EH (cell line): Measurements from ENCODE around the gene CATSPER3.

Source experiments
- DNase-seq: peaks from one replicate; pipeline ENCODE4 v3.0.0-alpha.2; 2015; ENCODE audit warnings: low read depth

CATSPER3 gene

DNA sequence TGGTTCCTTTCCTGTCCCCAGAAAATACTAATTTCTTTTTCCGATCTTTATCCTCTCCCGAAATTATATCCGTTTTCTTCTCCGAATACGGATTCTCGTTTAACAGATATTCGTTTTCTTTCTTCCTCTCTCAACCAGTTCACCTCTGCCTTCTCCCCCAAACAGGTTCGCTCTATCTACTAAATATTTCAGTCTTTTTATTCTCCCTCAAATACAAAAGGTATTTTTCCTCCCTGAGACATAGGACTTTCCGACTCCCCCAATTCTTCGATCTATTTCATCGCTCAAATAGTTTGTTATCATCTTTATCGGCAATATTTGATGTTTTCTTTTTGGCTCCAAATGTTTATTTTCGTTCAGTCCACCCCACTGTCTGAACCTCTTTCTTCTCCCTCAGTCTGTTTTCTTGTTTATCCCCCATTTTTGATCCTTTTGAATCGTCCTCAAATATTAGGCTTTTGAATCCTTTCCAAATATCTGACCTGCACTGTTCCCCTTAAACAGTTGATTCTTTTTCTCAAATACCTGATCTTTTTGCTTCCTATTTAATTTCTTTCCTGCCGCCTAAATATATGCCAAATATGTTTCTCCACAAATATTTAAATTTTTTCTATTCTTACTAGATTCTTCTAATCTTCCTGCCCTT lies 61.9 kb downstream of the CATSPER3 start:
- no peak for DNase-seq

DNA sequence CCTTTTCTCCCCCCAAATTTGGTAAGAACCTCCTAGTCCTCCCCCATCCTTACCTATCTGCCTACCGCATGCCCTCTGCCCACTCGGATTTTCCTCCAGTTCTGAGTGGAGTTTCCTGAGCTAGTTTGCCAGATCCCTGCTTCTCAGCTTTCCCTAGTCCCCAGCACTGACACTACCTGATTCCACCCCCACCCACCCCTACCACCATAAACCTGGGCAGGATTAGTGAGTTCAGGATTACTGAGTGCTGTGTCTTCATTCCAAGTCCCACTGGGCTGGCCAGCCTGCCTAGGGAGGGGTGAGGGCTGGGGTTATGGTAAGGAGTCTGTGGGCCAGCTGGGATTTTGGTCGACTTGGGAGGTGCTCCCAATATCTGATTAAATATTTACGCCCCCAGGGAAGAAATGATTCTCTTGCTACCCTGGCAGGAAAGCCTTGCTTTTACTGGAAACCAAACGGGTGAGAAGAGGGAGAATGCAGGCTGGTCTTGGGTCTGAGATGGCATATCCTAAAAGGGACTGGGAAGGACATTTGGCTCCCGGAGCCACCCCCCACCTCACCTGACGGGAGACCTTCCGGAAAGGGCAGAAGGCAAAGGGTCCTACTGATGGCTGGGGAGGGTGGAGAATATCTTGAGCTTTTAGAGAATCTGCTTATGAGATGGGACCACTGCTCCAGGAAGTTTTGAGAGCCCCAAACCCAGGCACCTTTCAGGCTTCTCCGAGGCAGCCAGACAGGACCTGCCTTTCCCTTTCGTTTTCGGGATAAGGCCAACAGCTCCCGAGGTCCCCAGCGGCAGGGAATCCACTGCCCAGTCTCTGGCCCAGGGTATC lies 62.6 kb downstream of the CATSPER3 start:
- peak; percentile 28 for DNase-seq

DNA sequence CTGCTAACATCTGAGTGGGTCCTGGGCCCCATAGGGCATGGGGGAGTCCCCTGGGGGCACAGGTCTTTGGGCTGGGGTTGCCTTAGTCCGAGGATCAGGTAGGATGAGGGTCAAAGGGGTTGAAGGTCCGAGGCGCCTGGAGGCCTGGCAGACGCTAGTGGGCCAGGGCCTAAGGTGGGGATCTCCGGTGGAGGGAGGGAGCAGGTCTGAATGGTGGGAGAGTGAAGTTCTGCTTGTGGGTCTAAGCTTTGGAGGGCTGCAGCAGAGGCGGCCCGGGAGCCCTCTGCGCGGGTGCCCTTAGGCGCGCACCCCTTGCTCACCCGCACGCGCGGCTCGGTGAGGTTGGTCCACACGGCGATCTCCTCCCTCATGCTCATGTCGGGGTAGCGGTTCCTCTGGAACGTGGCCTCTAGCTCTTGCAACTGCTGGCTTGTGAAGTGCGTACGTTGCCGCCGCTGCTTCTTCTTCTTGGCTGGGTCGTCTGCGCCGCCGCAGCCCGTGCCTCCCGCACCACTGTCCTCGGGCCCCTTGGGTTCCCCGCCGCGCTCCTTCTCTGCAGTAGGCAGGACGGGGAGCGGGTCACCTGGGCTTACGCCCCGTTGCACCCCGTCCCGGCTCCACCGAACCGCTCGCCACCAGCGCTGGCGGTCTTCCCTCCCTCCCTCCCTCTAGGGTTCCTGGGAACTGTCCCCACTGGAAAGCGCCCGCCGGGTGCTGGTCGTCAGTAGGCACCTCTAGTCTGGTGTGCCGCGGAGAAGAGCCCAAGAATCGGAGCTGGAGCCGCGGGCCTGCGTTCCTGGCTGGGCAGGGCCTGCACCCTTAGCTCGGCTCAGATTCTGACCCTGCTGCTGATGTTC lies 63.5 kb downstream of the CATSPER3 start:
- no peak for DNase-seq

DNA sequence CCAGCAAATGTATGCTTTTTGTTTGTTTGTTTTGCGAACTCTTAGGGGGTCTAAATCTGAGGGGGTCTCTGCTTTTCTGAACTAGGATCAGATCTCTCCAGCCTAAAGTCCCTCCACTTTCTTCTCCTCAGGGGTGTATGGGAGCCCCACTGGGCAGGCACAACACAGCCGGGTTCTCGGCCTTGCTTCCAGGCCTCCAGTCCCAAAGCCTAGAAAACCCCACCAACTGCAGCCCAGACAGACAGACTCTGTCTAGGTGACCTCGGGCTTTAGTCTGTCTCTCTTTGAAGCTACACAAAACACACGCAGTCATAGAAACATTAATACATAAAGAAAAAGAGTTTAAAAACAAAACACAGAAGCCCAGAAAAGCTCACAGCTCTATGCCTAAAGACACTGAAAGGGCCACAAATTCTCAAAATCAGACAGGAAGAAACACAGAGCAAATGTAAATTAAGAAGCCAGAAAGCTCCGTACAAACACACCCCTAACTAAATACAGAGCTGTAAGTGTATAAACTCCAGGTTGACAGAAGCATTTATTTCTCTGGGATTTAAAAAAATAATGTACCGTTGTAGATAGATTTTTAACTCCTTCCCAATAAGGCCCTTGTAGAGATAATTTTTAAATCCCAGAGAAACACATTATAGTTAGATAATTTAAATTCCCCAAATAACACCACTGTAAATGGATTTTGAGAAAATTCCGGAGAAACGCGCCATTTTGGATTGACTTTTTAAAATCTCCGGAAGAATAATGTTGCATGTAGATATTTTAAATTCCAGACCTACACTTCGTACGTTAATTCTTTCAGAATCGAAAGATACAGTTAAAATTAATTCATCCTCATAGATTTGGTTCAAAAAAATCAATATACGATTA lies 64.3 kb downstream of the CATSPER3 start:
- DNase-seq, result no peak

DNA sequence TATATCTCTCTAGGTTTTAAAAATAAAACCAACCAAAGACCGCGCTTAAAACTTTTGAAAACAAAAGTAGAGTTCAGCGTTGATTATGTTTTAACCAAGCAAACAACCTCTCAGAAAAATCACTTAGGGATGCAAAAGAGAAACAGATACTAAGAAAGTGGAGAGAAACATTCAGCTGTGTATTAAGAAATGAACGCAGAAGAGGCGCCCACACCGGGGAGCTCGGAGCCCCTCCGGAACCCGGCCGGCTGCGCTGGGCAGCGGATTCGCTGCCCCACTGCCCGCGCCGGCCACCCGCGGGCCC lies 64.9 kb downstream of the CATSPER3 start:
- no peak for DNase-seq

DNA sequence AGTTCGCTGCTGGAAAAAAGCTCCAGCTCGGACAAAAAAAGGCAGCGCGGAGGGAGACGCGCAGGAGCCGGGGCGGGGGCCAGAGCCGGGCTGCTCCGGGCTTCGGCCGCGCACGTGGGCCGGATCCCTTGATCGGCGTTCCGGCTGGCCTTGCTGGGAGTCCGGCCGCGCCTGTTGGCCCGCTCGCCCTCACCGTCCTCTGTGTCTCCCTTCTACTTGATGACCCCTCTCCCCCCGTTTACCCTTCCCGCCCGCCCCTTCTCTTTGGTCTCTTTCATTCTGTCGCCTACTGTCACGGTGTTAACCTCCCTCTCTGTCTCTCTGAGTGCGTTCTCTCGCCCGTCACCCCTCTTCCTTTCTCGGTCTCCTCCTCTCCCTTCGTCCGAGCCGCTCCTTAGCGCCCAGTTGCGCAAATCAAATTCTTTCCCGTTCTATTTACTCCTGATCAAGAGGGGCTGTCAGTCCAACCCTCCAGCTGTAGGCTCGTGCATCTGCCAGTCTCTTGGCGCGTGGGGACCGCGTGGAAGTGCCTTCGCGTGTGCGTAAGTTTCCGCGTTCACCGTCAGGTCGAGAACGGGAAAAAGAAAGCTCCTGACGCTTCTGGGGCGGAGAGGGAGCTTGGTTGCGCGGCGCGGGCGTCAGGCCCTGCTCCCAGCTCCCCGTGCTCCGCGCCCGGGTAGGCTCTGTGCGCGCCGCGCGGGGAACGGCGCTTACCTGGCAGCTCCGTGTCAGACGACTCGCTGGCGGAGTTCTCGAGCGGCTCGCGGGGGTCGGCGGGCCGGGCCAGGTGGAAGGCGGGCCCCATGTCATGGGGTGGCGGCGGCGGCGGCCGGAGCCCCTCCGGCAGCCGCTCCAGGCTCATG lies 65.5 kb downstream of the CATSPER3 start:
- DNase-seq, result peak; percentile 58

DNA sequence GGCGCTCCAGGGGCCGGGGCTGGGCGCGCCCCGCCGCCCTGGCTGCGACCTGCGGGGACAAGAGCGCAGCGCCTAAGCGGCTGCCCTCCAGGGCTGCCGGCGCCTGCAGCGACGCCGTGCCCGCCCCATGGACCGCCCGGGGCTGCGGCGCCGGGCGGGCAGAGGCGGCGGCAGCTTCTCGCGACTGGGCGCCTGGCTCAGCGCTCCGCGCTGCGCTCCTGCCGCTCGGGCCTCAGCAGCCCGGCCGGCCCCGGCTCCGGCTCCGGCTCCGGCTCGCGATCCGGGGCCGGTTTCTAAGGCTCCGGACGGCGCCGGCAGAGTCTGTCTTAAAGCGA lies 66.2 kb downstream of the CATSPER3 start, which contains the start of gene PITX1:
Gene PITX1 (minus strand): TSS at position 328 of the 335 bp plus-strand sequence. CDS start 347 bp downstream, outside the sequence.
- no peak for DNase-seq

DNA sequence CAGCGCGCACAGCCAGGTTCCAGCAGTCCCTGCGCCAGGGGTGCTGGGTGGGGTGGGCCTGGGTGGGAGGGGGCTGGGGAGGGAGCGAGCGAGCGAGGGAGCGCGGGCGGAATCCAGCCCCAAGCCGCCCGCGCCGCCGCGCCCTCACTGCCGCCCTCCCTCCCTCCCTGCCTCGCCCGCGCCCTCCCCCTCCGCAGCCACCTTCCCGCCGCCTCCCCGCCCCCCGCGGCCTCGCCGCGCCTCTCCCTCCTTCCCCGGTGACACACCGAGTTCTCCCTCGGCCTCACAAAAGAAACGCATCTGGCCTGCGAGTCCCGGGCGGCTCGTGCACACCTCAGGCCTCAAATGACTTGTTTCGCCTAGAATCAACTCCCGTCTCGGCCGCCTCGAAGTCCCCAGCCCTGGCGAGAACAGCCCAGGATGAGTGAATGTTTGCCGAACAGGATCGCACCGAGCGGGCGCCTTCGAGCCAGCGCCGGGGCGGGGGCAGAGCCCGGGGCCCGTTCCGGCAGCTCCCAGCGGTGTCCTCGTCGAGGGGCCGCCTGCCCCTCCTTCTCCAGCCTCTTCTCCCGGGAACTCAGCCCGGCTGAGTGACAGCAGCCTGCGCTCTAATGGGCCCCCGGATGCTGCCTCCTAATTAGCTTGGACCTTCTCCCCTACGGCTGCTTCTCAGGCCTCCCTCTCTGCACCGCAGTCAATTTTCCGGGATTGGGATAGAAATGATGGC lies 66.7 kb downstream of the CATSPER3 start:
- DNase-seq, result peak; percentile 59

DNA sequence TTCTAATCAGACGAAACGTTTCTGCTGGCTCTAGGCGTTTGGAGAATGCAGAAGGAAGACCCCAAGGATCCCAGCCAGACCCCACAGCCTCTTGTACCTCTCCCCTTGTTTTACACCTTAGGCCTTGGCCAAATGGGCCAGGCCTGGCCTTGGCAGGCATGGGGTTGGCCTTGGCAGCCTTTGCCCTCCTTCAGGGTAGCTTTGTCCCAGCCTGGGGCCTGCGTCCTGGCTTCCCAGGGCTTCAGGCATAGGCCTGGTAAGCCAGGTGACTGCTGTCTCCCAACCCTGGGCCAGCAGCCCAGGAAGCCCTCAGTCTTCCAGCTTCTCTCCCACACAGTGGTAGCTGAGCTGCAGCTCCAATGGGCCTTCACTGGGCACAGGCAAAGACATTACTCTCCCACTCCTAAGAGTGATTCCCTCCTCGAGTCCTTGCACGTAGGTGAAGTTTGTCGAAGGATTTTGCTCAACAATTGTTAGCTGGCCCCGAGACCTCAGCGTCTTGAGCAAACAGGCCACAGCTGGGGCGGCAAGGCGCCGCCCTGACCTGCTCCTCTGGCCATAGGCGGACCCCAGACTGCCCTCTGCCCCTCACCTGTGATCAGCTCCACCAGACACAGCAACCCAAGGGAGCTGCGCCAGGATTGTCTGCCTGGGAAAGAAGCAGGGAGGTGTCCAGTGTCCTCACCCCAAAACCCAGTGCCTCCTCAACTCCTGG lies 67.4 kb downstream of the CATSPER3 start:
- DNase-seq, result no peak

DNA sequence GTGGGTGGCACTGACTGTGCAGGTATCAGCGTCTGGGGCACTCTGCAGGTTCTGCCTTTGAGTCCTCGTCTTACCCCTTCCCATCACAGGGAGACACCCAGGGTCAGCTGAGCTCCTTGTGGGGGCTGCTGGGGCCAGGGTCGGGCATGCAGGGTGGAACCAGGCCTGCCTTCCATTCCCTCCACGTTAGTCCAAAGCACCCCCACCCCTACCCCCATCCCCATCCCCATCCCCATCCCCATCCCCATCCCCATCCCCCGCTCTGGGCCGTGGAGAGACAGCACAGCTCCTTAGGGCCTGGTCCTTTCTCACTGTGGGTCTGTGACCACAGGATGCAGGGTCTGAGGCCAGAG lies 67.9 kb downstream of the CATSPER3 start:
- DNase-seq, result no peak

DNA sequence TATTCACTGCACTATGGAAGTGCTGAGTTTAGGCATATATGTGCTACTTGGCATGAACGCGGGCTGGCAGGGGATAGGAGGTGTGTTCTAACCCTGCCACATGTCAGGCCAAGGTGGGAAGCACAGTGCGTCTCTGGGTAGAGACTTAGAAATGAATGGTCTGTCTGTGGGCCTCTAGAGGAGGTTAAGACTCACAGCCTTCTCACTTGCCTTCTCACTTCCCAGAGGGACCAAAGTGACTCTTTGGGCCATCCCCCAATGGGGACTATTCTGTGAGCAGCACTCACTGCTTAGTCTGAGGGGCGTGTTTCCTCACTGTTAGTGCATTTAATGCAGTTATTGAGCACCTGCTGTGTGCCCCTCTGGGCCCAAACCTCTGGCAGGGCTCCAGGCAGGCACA lies 68.7 kb downstream of the CATSPER3 start:
- no peak for DNase-seq

DNA sequence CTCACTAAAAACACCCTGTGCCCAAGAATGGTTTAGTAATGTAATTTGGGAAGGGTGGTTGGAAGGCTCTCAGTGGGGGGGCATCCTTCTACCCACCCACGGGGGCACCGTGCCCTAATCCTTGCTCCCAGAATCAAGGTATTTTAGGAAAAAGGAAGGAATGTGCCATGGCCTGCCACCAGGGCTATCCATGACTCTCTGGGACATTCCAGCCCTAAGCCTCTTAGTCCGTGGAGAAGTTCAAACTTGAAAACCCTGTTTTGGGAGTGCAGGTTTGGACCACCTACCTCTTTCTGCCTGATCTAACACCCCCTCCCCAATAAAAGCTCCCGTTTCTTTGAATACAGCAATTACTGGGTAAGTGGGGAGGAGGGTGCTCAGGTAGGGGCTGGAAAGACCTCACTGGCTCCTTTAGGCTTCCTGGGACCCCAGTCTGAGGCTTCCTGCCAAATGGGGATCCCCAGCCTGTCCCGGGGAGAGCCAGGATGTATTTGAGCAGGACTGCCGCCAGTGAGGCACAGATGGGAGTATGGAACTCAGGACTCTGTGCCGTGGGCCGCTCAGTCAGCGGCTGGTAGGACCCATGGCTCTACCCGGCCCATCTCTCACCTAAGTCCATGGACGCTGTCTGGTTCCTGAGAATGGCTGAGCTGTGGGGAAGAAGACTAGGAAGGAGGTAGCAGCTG lies 70.0 kb downstream of the CATSPER3 start:
- DNase-seq, result no peak

DNA sequence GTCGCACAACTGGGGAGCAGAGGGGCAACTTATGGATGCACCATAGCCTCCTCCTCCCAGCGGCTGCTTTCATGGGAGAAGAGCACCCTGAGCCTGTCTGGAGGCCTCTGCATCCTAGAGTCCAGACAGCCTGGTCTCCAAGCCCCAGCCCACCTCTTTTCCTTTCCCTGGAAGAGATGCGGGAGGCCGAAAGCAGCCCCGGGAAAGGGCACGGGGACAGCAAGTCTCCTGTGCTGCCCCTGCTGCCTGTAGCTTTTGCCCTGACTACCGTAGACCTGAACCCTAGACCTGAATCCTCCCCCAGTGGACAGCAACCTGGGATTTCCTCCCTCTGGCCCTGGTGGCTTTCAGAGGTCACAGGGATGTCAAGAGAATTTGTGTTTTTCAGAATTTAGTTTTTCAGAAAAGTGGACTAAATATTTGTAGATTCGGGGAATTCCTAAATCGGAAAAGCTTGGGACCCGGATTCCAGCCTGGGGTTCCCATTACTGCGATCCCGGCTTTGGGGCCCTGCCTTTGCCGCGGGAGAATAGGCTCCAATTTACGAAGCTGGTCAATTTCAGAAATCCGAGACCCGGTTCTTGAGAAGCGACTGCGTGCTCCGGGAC lies 70.6 kb downstream of the CATSPER3 start:
- DNase-seq, result no peak

DNA sequence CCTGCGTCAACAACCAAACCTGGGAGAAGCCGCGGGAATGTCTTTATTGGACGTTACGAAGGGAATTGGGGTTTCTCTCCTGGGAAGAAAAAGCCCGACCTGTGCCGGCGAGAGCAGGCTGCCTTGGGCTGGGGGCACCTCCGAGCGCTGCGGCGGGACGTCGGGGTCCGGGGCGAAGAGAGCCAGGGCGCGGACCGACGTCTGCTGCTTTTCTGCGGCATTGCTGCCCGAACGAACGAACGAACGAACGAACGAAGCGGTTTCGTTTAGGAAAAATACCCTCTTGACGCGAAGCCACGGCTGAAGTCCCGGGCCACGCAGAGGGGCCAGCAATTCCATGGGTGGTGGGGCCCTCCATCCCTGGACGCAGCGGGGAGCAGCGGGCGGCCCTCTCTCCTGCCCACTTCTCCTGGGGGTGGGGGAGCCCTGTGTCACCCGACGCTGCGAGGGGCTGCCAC lies 71.1 kb downstream of the CATSPER3 start:
- no peak for DNase-seq

DNA sequence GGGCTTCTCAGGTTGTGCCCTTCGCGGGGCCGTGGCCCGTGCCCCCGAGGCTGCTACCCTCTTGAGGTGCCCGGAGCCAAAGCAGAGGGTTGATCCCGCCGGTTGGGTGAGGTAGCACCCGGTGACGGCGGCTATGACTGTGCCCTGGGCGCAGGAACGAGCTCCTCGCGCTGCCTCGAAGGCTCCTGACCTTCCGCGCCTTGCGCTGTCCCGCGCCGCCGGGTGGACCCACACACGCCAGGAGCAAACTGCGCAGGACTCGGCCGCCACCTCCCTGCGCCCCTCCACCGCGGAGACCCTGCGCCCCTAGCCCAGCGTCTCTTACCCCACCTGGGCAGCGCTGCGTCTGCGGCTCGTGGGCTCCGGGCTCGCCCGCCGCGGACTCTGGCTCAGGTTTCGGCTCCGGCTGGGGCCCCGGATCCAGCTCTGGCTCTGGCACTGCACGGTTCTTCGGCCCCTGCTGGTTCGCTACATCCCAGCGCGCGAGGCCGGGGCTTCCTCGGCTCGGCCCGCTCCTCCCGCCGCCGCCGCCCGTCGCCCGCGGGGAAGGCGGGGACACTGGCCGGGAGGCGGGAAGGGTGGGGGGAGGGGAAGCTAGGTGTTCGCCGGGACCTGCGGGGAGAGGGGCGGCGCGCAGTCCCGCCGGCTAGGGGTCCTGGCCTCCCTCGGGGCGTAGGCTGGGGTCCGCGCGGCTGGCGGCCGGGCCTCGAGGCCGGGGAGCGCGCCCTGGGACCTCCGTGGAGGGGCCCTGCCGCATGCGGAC lies 71.7 kb downstream of the CATSPER3 start:
- no peak for DNase-seq

DNA sequence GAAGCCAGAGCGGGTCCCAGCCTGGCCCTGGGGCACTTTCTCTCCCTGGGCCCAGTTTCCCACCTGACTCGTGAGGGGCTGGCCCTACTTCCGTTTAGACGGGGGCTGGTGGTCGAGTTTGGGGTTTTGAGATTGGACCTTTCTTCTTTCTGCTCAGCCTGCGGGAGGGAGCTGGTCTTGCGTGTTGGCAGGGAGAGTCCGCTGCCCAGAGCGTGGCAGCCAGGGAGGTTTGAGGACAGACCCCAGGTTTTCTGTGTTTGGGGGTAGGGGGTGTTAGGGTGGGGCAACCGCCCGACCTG lies 72.3 kb downstream of the CATSPER3 start:
- no peak for DNase-seq

DNA sequence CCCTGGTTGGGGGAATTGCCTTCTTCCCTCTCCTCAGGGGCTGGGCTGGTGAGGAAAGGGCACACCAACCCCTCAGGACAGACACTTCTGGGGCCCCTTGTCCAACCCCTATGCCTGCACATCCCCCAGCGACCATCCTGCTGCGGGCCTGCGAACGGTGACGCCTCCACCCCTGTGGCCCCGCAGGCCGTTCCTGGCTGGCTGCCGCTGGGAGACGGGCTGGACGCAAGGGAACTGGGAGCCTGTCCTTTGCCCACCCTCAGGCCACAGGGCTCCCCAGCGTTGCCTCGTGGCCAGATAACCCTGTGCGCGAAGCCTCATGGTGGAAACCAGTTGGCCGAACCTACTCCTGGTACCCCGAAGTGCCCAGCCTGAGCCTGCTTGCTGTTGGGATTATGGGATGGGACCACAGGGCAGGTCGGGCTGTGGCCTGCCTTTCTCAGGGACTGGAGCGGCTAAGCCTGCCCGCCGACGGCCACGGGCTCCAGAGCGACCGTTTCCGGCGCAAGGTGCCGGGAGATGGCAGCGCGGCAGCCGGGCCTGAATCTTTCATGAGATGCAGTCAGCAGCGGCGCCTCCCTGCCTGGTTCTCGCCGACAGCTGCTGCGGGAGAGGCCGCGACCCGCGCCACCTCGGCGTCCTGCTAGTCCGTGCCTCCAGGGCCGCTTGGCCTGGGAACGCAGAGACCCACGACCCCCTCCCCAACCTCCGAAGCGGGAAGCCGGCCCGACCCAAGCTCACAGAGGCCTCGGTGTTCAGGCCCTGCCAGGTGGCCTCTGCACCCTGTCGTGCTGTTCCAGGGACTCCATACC lies 72.8 kb downstream of the CATSPER3 start:
- no peak for DNase-seq
